Endothelial cell of umbilical vein (primary cell): ENCODE data around the gene BACH2. TPM values are rescaled to one million over a fixed set of nuclear protein-coding genes. Genes with fewer than 3 reads are reported as not detected.

ENCODE experiments used
- BruUV-seq: library from RNA; stranded (reverse); fragments of 400-500 nt; replicated peaks from 2 replicates; lab custom pipeline; 2021; lab: Mats Ljungman, UMichigan
- CTCF ChIA-PET: fragments of 300-600, 350-600 bp; sonication (Branson Sonifier 250); formaldehyde crosslinking; loops from one replicate; lab custom pipeline; 2021; ENCODE audit warnings: antibody characterized with exemption, inconsistent platforms; lab: Charles Lee
- POLR2A ChIA-PET: fragments of 300-600, 350-600 bp; sonication (Branson Sonifier 250); formaldehyde crosslinking; loops from one replicate; lab custom pipeline; 2021; ENCODE audit warnings: antibody characterized with exemption, inconsistent platforms; lab: Charles Lee
- DNase-seq: peaks from one replicate; pipeline ENCODE4 v3.0.0-alpha.2; 2011; ENCODE audit warnings: low read depth, low spot score
- FAIRE-seq: peaks from 2 replicates; lab custom pipeline; 2011; peaks lifted over from hg19 to GRCh38; lab: Jason Lieb, UNC
- H2AFZ ChIP-seq: 2 replicates; pipeline ENCODE4 v1.6.0; 2012; ENCODE audit warnings: low read depth, low read length, control low read depth, inconsistent platforms
- H3K27ac ChIP-seq: 2 replicates; pipeline ENCODE4 v1.5.1; 2011; ENCODE audit warnings: low read depth, mild to moderate bottlenecking, control low read depth, low read length, moderate library complexity; ENCODE audit not compliant: insufficient read depth
- H3K27me3 ChIP-seq, 2 experiments: 2 replicates each; pipeline versions ENCODE4 v1.6.0 to v1.6.1; 2011; ENCODE audit warnings: low read length in 2 of 2, mixed read lengths in 1 of 2; ENCODE audit not compliant: control insufficient read depth in 2 of 2, insufficient read depth in 2 of 2
- H3K36me3 ChIP-seq, 2 experiments: 2 replicates in 1 of 2; 3 replicates in 1 of 2; pipeline ENCODE4 v1.5.1; 2011; ENCODE audit warnings: low read length in 2 of 2, mild to moderate bottlenecking in 1 of 2, moderate library complexity in 1 of 2; ENCODE audit not compliant: control insufficient read depth in 2 of 2, insufficient read depth in 2 of 2; ENCODE audit errors: extremely low read depth in 1 of 2
- H3K4me1 ChIP-seq: 3 replicates; pipeline ENCODE4 v1.5.1; 2011; ENCODE audit warnings: mild to moderate bottlenecking, low read length; ENCODE audit not compliant: control insufficient read depth, insufficient read depth; ENCODE audit errors: extremely low read depth
- H3K4me2 ChIP-seq: 2 replicates; pipeline ENCODE4 v1.6.1; 2011; ENCODE audit warnings: low read length, control low read depth, mixed read lengths; ENCODE audit not compliant: insufficient read depth
- H3K4me3 ChIP-seq, 3 experiments: fragments of 200-600 bp in 1 of 3; sonication (generic), shearing (Covaris generic) in 1 of 3; replicated peaks in 1 of 3; 2 replicates each; pipeline ENCODE4 v1.5.1; 2011 to 2016; ENCODE audit warnings: control low read depth in 3 of 3, low read length in 3 of 3, mild to moderate bottlenecking in 2 of 3, inconsistent platforms in 1 of 3, low read depth in 1 of 3, moderate library complexity in 1 of 3; ENCODE audit not compliant: insufficient read depth in 1 of 3
- H3K79me2 ChIP-seq: 2 replicates; pipeline ENCODE4 v1.6.0; 2012; ENCODE audit warnings: low read length, inconsistent platforms; ENCODE audit not compliant: control insufficient read depth, insufficient read depth
- H3K9ac ChIP-seq: replicated peaks from 2 replicates; pipeline ENCODE3; 2011; ENCODE audit warnings: low read length, control low read depth; ENCODE audit not compliant: insufficient read depth; ENCODE audit errors: extremely low read depth
- H3K9me1 ChIP-seq: replicated peaks from 3 replicates; pipeline ENCODE4 v1.6.0; 2011; ENCODE audit warnings: mild to moderate bottlenecking, low read length; ENCODE audit not compliant: control insufficient read depth, insufficient read depth; ENCODE audit errors: extremely low read depth
- H3K9me3 ChIP-seq: replicated peaks from 2 replicates; pipeline ENCODE4 v1.5.1; 2012; ENCODE audit warnings: low read length, inconsistent platforms; ENCODE audit not compliant: control insufficient read depth, insufficient read depth
- H4K20me1 ChIP-seq: replicated peaks from 2 replicates; pipeline ENCODE3; 2011; ENCODE audit warnings: mild to moderate bottlenecking, low read length; ENCODE audit not compliant: control insufficient read depth, insufficient read depth; ENCODE audit errors: extremely low read depth
- EZH2 ChIP-seq: IDR thresholded peaks from 2 replicates; pipeline ENCODE4 v1.6.1; 2012; ENCODE audit warnings: borderline replicate concordance, low read depth, mild to moderate bottlenecking, moderate library complexity, low read length, inconsistent platforms; ENCODE audit not compliant: severe bottlenecking
- FOS ChIP-seq: IDR thresholded peaks from 2 replicates; pipeline ENCODE4 v1.6.1; 2011; ENCODE audit warnings: mild to moderate bottlenecking, low read length, moderate library complexity, borderline replicate concordance; ENCODE audit not compliant: insufficient read depth
- GATA2 ChIP-seq: IDR thresholded peaks from 2 replicates; pipeline ENCODE4 v1.7.0; 2011; ENCODE audit warnings: low read depth, mild to moderate bottlenecking, moderate library complexity, mixed read lengths, low read length; ENCODE audit not compliant: insufficient read length, insufficient read depth
- JUN ChIP-seq: IDR thresholded peaks from 2 replicates; pipeline ENCODE4 v1.6.1; 2011; ENCODE audit warnings: borderline replicate concordance, low read depth; ENCODE audit not compliant: insufficient read length, insufficient read depth
- MYC ChIP-seq: IDR thresholded peaks from one replicate; pipeline ENCODE4 v1.6.1; 2011; ENCODE audit warnings: mild to moderate bottlenecking, low read depth, low read length
- POLR2A ChIP-seq: IDR thresholded peaks from 2 replicates; pipeline ENCODE4 v1.6.1; 2012; ENCODE audit warnings: low read depth, mild to moderate bottlenecking, control low read depth, low read length
- POLR2AphosphoS5 ChIP-seq: IDR thresholded peaks from 2 replicates; pipeline ENCODE4 v1.6.1; 2012; ENCODE audit warnings: low read depth, mild to moderate bottlenecking, control low read depth, low read length, moderate library complexity; ENCODE audit not compliant: insufficient read depth
- dilution Hi-C: fragments of 300-500 bp; cut with MboI; formaldehyde crosslinking; loops from one replicate; pipeline ENCODE4 v1.15.0; 2019; ENCODE audit warnings: low sequenced_read_pairs; ENCODE audit not compliant: extremely low pct_ligation_motif_present
- intact Hi-C: fragments of 100-400 bp; cut with micrococcal nuclease; formaldehyde crosslinking; loops from one replicate; pipeline ENCODE4 v1.10.0; 2022
- polyA plus RNA-seq, 4 experiments: library from polyadenylated mRNA; depleted of rRNA in 3 of 4; stranded (reverse) in 3 of 4; unstranded in 1 of 4; fragments of >200 nt; gene quantifications; 2 replicates each; pipeline versions ENCODE4 v1.2.1 to v1.2.3, GENCODE V29; 2011 to 2012; ENCODE audit warnings: missing spikeins in 1 of 4
- total RNA-seq: library from RNA; stranded (reverse); gene quantifications from 2 replicates; pipeline ENCODE4 v1.2.3, GENCODE V29; 2021
- TF ChIP-seq, protein P1 (sequence below): IDR thresholded peaks from 2 replicates; pipeline ENCODE4 v1.6.1; 2011; ENCODE audit not compliant: insufficient read depth, insufficient read length
- TF ChIP-seq, protein P2 (sequence below), 2 donors: IDR thresholded peaks; 1 replicate in 1 of 2; 2 replicates in 1 of 2; pipeline ENCODE4 v1.5.1; 2011; ENCODE audit warnings: low read length in 2 of 2, mild to moderate bottlenecking in 2 of 2, moderate library complexity in 2 of 2, control low read depth in 1 of 2, inconsistent platforms in 1 of 2, low read depth in 1 of 2; ENCODE audit not compliant: insufficient read depth in 1 of 2; ENCODE audit errors: extremely low read depth in 1 of 2

Gene BACH2
- total and polyA plus RNA-seq, 2 donors (not counting 3 experiments of a cell fraction or from before 2014, with no cell fraction given): 1.7 to 5.6 TPM

DNA sequence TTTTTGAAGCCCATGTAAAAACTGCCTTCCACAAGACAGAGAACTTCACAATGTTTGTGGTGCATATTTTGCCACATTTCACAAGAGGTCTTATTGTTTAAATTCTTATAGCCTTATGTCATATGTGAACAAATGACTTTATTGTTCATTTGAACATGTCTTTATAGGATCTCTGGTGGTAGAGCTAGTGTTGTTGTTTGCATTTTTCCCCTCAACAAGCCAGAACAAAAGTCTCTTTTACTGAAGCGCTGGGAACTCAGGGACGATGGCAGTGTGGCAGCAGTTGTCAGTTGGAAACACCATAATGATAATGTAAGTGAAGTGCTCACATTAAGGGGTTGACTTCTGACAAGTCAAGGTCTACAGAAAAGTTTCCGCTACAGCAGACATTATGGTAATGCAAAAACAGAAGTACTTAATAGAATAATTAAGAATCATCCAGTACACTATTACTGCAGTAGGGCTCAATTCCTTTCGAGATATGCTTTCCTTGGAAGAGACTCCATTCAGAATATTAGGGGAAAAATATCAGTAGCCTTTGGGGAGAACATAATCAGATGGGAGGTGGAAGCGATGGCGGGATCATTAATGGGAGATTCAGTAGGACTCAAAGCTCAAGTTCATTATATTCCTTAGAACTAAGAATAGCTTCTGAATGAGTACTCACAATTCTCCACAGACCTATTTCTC lies 222.3 kb downstream of the BACH2 start:
- Histone ChIP-seq H3K4me1 (no peaks in the 10 kb centered on the region), H3K27me3 (peaks cover 17 to 23% of the 10 kb centered on the region in 2 experiments), H3K9ac (no peak overlapping the region), H3K9me3 (no peaks in the 10 kb centered on the region), H3K9me1 (no peaks in the 10 kb centered on the region), H2AFZ (no peak overlapping the region), H3K27ac (no peak overlapping the region), H4K20me1 (no peaks in the 10 kb centered on the region), H3K4me2 (no peak overlapping the region), H3K36me3 (no peaks in the 10 kb centered on the region), H3K79me2 (no peaks in the 10 kb centered on the region), H3K4me3 (no peak overlapping the region)
- FAIRE-seq (no peak), DNase-seq (no peak)
- intact Hi-C loops (no loop called here), dilution Hi-C loops (no loop called here)
- BruUV-seq: no TSS peak
- TF ChIP-seq GATA2 (no peak), EZH2 (no peak), JUN (no peak), MYC (no peak), POLR2A (no peak), POLR2AphosphoS5 (no peak), FOS (no peak)
- TF ChIP-seq, protein P1, sequence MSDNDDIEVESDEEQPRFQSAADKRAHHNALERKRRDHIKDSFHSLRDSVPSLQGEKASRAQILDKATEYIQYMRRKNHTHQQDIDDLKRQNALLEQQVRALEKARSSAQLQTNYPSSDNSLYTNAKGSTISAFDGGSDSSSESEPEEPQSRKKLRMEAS: no peak
- TF ChIP-seq, protein P2, sequence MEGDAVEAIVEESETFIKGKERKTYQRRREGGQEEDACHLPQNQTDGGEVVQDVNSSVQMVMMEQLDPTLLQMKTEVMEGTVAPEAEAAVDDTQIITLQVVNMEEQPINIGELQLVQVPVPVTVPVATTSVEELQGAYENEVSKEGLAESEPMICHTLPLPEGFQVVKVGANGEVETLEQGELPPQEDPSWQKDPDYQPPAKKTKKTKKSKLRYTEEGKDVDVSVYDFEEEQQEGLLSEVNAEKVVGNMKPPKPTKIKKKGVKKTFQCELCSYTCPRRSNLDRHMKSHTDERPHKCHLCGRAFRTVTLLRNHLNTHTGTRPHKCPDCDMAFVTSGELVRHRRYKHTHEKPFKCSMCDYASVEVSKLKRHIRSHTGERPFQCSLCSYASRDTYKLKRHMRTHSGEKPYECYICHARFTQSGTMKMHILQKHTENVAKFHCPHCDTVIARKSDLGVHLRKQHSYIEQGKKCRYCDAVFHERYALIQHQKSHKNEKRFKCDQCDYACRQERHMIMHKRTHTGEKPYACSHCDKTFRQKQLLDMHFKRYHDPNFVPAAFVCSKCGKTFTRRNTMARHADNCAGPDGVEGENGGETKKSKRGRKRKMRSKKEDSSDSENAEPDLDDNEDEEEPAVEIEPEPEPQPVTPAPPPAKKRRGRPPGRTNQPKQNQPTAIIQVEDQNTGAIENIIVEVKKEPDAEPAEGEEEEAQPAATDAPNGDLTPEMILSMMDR (IDR thresholded peaks at IDR 0.05; ENCODE audit: extremely low read depth in 1 of 2, insufficient read depth in 1 of 2, low read depth in 1 of 2, low read length in 2 of 2): no peak
- POLR2A ChIA-PET: no interaction called here
- CTCF ChIA-PET: no interaction called here
